Inferior parietal cortex (tissue), 1 donor: ENCODE results near the gene OR13C5.

Experiments
- DNase-seq: peaks from one replicate; pipeline ENCODE4 v3.0.0-alpha.2; 2016; ENCODE audit errors: extremely low spot score

OR13C5 gene

GRCh38 chr9:104553261-104553660 lies 46.0 kb downstream of the OR13C5 start:
- no peak for DNase-seq
